ENCODE data around the gene DDX39B.
"Not testable (repeated sequence)": the region's sequence is repeated elsewhere in the genome, so short reads cannot be mapped to it uniquely, and the experiment has no call there.

Gene DDX39B

DNA sequence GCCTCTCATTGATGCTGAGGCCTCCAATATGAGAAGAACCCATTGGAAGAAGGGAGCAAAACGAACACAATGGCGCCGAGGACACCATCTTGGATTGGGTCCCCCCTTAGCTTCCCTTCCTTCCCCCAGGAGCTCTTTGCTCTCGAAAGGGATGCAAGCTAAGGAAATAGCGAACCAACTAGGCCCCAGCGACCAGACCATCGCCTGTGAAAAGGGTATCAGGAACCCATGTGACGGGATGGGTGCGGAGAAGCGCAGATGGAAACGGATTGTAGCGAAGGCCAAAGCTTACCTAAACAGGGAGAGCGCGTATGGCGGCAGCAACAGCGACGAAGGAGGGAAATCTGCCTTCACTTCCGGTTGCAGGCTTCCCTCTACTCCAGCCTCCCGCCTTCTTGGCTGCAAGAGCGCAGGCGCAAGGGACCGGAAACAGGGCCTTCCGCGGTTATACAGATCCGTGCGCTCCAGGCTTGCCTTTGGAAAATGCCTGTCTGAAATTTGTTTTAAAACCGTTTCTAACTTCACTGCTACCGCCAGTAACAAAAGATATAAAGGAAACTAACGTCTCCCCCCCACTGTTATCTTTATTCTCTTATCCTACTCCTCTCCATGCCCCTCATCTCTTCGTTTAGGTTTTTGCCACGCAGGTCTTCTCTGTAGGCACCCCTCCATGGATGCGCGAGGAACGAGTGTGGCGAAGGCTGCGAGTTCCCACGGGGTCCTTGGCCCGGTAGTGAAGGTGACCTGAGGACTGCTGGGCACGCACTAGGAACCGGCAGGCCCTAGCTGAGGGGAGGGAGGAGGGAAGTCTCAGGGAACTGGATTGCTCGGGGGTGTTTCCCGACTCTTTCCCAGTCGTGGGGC lies at the start of gene DDX39B:
TSS of gene DDX39B (minus strand) at position 346 of the 864 bp plus-strand sequence. CDS start 1,471 bp downstream, outside the sequence.
- DNase-seq (ENCODE audit: low spot score), result peak; percentile 98

- DNase-seq (ENCODE audit: low spot score), result not testable (repeated sequence)
These were observed 48.9 kb upstream of the DDX39B start for GRCh38 chr6:31590691-31591090.

DNA sequence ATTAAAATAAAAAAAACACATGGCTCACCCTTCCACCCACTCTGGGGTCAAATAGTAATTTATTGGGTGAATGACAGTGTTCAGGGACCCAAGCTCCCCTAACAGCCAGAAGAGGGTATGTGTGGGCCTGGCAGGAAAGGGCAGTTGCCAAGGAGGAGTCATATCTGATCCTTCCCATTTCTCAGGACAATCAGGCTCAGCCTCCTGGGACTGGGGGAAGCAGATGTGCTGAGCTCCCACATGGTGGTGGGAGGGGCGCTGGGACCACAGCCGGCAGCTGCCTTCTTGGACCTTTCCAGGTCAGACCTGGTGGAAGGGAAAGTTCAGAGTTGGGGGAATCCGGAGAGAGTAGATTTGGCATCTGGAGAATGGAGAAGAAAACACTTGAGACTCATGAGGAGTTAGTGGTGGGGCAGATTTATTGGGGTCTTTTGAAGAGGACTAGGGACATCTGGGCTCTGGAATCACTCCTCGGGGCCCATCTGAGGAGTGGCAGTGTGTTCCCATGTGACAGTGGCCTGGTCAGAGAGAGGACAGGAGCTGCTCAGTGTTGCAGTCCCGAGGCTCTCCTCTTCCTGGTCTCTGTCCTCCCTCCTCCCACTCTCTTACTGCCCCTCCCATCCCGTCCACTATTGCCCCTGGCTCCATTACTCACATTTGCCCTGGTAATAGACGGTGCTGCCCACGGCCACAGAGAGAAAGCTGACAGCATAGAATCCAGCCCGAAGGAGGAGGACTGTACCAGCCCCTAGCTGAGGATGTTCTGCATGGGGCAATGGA lies 47.3 kb upstream of the DDX39B start:
- DNase-seq (ENCODE audit: low spot score), result no peak

- DNase-seq (ENCODE audit: low spot score), result no peak
These were observed 46.3 kb upstream of the DDX39B start for GRCh38 chr6:31587791-31588777.

DNA sequence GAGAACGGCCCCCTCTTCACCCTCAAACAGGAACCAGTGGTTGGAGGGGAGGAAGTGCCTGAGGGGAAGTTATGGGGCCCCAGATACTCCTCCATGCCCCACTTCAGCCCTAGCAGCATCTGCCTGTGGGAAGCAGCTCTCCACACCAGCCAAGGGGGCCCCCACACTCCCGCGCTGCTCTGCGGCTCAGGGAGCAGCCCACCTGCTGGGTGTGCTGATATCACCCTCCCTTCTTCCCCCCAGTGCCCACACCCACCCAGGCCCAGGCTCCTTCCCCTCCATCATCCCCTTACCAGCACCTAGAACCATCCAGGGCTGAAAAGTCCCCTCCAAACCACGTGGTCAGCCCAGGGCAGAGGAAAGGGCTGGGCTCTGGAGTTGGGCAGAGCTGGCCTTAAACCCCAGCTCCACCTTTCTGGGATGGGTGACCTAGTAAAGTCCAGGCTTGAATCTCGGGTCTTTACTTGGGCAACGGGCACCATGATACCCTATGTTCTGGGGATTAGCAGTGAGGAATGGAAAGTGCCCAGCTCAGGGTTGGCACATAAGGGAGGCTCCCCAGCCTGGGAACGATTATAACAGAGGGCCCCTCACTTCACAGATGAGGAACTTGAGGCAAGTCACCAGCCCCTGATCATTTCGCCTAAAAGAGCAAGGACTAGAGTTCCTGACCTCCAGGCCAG lies 44.9 kb upstream of the DDX39B start:
- peak; percentile 43 for DNase-seq (ENCODE audit: low spot score)

GRCh38 chr6:31586008-31586407 lies 44.2 kb upstream of the DDX39B start, which contains the start of gene LST1:
Gene LST1 (plus strand): TSS chr6:31586277. CDS start chr6:31587300, 1,023 bp downstream.
- DNase-seq (ENCODE audit: low spot score), result peak; percentile 52

DNA sequence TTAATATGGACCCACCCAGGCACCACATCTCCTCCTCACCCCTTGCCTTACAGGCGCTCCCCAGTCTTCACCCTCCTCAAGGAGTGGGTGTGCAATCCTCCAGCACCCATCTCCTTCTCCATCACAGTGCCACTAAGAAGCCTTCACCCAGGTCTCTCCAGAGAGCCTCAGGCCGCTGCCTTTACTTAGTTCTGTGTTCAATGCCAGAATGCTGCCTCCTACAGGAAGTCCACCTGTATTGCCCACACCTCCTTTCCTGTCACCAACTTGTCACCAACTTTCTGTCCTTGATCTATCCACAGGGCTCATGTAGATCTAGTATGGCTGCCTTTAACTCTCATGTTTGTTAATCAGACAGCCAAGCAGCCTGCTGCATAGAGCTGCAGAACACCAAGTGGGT lies 43.7 kb upstream of the DDX39B start:
- DNase-seq (ENCODE audit: low spot score), result no peak

DNA sequence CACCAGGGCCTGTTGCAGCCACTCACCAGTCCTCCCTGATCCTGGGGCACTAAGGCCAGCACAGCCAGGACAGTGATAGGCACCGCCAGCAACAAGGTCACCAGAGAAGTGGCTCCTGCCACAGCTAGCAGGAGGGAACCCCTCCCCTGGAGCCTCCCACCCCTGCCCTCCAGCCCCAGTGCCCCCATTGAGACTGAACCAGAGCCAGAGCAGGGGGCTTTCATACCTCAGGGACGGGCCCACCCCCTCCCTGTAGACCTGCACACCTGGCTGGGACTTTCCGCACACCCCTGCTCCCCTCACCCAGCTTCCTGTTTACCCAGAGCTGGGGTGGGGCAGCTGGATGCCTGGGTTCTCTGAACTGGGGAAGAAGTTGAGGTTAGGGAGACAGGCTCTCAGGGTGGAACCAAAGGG lies 40.4 kb upstream of the DDX39B start, which contains the start of gene LTB:
TSS of gene LTB (minus strand) at position 195 of the 414 bp plus-strand sequence. CDS start at position 188, 7 bp downstream.
- DNase-seq (ENCODE audit: low spot score), result no peak

GRCh38 chr6:31581434-31582229 lies 39.8 kb upstream of the DDX39B start:
- no peak for DNase-seq (ENCODE audit: low spot score)

- peak; percentile 83 for DNase-seq (ENCODE audit: low spot score)
These were observed 39.1 kb upstream of the DDX39B start for GRCh38 chr6:31580807-31581433.

DNA sequence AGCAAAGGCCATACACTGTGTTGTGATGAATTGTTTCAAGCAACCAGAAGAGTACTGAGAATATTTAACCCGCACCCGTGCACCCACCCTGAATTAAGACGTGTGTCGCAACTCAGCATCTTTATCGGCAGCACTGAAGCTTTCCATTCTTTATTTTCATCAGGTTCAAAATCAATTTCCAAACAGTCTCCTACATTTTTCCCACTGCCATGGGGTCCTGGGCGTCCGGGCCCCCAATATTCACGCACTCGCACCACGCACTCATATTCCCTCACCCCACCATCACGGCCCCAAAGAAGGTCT lies 38.6 kb upstream of the DDX39B start:
- DNase-seq (ENCODE audit: low spot score), result no peak

- no peak for DNase-seq (ENCODE audit: low spot score)
These were observed 38.0 kb upstream of the DDX39B start for GRCh38 chr6:31579546-31580437.

DNA sequence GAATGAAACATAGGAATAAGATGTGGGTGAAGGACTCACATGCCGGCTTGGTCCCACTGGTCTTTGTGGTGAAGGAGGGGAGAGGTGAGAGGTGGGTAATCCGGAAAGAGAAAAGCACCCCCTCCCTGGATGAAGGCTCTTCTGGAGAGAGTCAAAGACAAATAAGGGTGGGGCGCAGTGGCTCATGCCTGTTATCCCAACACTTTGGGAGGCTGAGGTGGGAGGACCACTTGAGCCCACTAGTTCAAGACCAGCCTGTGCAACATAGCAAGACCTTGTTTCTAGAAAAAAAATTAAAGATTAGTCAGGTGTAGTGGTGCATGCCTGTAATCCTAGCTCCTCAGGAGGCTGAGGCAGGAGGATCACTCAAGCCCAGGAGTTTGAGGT lies 37.3 kb upstream of the DDX39B start:
- DNase-seq (ENCODE audit: low spot score), result no peak

- no peak for DNase-seq (ENCODE audit: low spot score)
These were observed 36.6 kb upstream of the DDX39B start for GRCh38 chr6:31578184-31579118.

- no peak for DNase-seq (ENCODE audit: low spot score)
These were observed 35.8 kb upstream of the DDX39B start for GRCh38 chr6:31577579-31577966.

GRCh38 chr6:31576897-31577578 lies 35.2 kb upstream of the DDX39B start:
- no peak for DNase-seq (ENCODE audit: low spot score)
